ENCODE measurements around the gene GPR176. TPM values are rescaled to one million over a fixed set of nuclear protein-coding genes. Genes with fewer than 3 reads are reported as not detected.

Gene GPR176
- total RNA-seq, 1 donor from 2014 or later = 35.4 TPM

GRCh38 chr15:39756806-39757522 is 163.1 kb downstream of the GPR176 start:
- H3K9ac ChIP-seq (ENCODE audit: low read length) = no peak overlapping the region
- peak; percentile 17 for FAIRE-seq
- no peaks in the 10 kb centered on the region for H3K9me3 ChIP-seq (ENCODE audit: insufficient read depth, low read depth, low read length)
- H3K36me3 Mint-ChIP-seq (ENCODE audit: low read depth, unreplicated experiment) = no peaks in the 10 kb centered on the region
- DNase-seq (ENCODE audit: low read depth) = peak; percentile 44
- H3K4me1 ChIP-seq (ENCODE audit: insufficient read depth, low read length) = no peaks in the 10 kb centered on the region
- H3K27ac ChIP-seq (ENCODE audit: low read depth, low read length) = no peak overlapping the region
- no peaks in the 10 kb centered on the region for H3K36me3 ChIP-seq (ENCODE audit: insufficient read depth, low read length)
- peak; percentile 80 for TF ChIP-seq CTCF (IDR thresholded peaks at IDR 0.05; ENCODE audit: insufficient read depth, low read depth, low read length)
- no peak for TF ChIP-seq EZH2 (IDR thresholded peaks at IDR 0.05; ENCODE audit: insufficient read depth, low read length)
- H3K79me2 ChIP-seq (ENCODE audit: insufficient read depth, low read length) = no peaks in the 10 kb centered on the region
- H3K4me1 Mint-ChIP-seq (ENCODE audit: low read depth, unreplicated experiment) = no peaks in the 10 kb centered on the region
- H3K4me3 ChIP-seq (ENCODE audit: insufficient read depth, low read depth, low read length) = no peak overlapping the region
- H3K9me3 Mint-ChIP-seq (ENCODE audit: unreplicated experiment) = no peaks in the 10 kb centered on the region
- no peak overlapping the region for H3K4me3 Mint-ChIP-seq (ENCODE audit: unreplicated experiment)
- no peaks in the 10 kb centered on the region for H3K27me3 Mint-ChIP-seq (ENCODE audit: low read depth, unreplicated experiment)
- H2AFZ ChIP-seq (ENCODE audit: low read depth, low read length) = no peak overlapping the region
- no peaks in the 10 kb centered on the region for H3K27me3 ChIP-seq (ENCODE audit: insufficient read depth, low read length)
- no peak overlapping the region for H3K27ac Mint-ChIP-seq (ENCODE audit: unreplicated experiment)
- H3K4me2 ChIP-seq (ENCODE audit: low read length) = no peak overlapping the region
- no peaks in the 10 kb centered on the region for H4K20me1 ChIP-seq (ENCODE audit: insufficient read depth, low read length)

- no peak overlapping the region for H3K27ac Mint-ChIP-seq (ENCODE audit: unreplicated experiment)
- no peak for DNase-seq (ENCODE audit: low read depth)
- no peaks in the 10 kb centered on the region for H3K9me3 Mint-ChIP-seq (ENCODE audit: unreplicated experiment)
- H3K27me3 ChIP-seq (ENCODE audit: insufficient read depth, low read length) = no peaks in the 10 kb centered on the region
- H3K4me1 Mint-ChIP-seq (ENCODE audit: low read depth, unreplicated experiment) = no peaks in the 10 kb centered on the region
- no peaks in the 10 kb centered on the region for H3K4me1 ChIP-seq (ENCODE audit: insufficient read depth, low read length)
- no peak overlapping the region for H3K4me3 Mint-ChIP-seq (ENCODE audit: unreplicated experiment)
- no peak for FAIRE-seq
- TF ChIP-seq EZH2 (IDR thresholded peaks at IDR 0.05; ENCODE audit: insufficient read depth, low read length) (no peak), CTCF (IDR thresholded peaks at IDR 0.05; ENCODE audit: insufficient read depth, low read depth, low read length) (no peak)
- no peaks in the 10 kb centered on the region for H3K36me3 ChIP-seq (ENCODE audit: insufficient read depth, low read length)
- no peak overlapping the region for H3K4me2 ChIP-seq (ENCODE audit: low read length)
- no peaks in the 10 kb centered on the region for H4K20me1 ChIP-seq (ENCODE audit: insufficient read depth, low read length)
- H3K27ac ChIP-seq (ENCODE audit: low read depth, low read length) = no peak overlapping the region
- H3K9me3 ChIP-seq (ENCODE audit: insufficient read depth, low read depth, low read length) = no peaks in the 10 kb centered on the region
- no peak overlapping the region for H3K9ac ChIP-seq (ENCODE audit: low read length)
- no peaks in the 10 kb centered on the region for H3K79me2 ChIP-seq (ENCODE audit: insufficient read depth, low read length)
- no peak overlapping the region for H3K4me3 ChIP-seq (ENCODE audit: insufficient read depth, low read depth, low read length)
- no peaks in the 10 kb centered on the region for H3K27me3 Mint-ChIP-seq (ENCODE audit: low read depth, unreplicated experiment)
- H3K36me3 Mint-ChIP-seq (ENCODE audit: low read depth, unreplicated experiment) = no peaks in the 10 kb centered on the region
- no peak overlapping the region for H2AFZ ChIP-seq (ENCODE audit: low read depth, low read length)
Observed at GRCh38 chr15:39752991-39753390, 167.1 kb downstream of the GPR176 start.

- no peak for TF ChIP-seq EZH2 (IDR thresholded peaks at IDR 0.05; ENCODE audit: insufficient read depth, low read length)
- TF ChIP-seq CTCF (IDR thresholded peaks at IDR 0.05; ENCODE audit: insufficient read depth, low read depth, low read length) = no peak
- FAIRE-seq (no peak), DNase-seq (ENCODE audit: low read depth) (no peak)
- Histone ChIP-seq H4K20me1 (ENCODE audit: insufficient read depth, low read length) (no peaks in the 10 kb centered on the region), H2AFZ (ENCODE audit: low read depth, low read length) (no peak overlapping the region), H3K27ac (ENCODE audit: low read depth, low read length) (no peak overlapping the region), H3K4me2 (ENCODE audit: low read length) (no peak overlapping the region), H3K9ac (ENCODE audit: low read length) (no peak overlapping the region), H3K79me2 (ENCODE audit: insufficient read depth, low read length) (no peaks in the 10 kb centered on the region), H3K4me3 (ENCODE audit: insufficient read depth, low read depth, low read length) (no peak overlapping the region), H3K36me3 (ENCODE audit: insufficient read depth, low read length) (no peaks in the 10 kb centered on the region), H3K9me3 (ENCODE audit: insufficient read depth, low read depth, low read length) (no peaks in the 10 kb centered on the region), H3K4me1 (ENCODE audit: insufficient read depth, low read length) (no peaks in the 10 kb centered on the region), H3K27me3 (ENCODE audit: insufficient read depth, low read length) (no peaks in the 10 kb centered on the region)
- Mint-ChIP-seq H3K4me1 (ENCODE audit: low read depth, unreplicated experiment) (peaks cover under 1% of the 10 kb centered on the region), H3K36me3 (ENCODE audit: low read depth, unreplicated experiment) (no peaks in the 10 kb centered on the region), H3K9me3 (ENCODE audit: unreplicated experiment) (no peaks in the 10 kb centered on the region), H3K4me3 (ENCODE audit: unreplicated experiment) (no peak overlapping the region), H3K27me3 (ENCODE audit: low read depth, unreplicated experiment) (no peaks in the 10 kb centered on the region), H3K27ac (ENCODE audit: unreplicated experiment) (no peak overlapping the region)
Observed at GRCh38 chr15:39752246-39752645, 167.8 kb downstream of the GPR176 start.

All from astrocyte (in vitro differentiated cells and primary cell).